ENCODE data around the gene CCDC192.

DNA sequence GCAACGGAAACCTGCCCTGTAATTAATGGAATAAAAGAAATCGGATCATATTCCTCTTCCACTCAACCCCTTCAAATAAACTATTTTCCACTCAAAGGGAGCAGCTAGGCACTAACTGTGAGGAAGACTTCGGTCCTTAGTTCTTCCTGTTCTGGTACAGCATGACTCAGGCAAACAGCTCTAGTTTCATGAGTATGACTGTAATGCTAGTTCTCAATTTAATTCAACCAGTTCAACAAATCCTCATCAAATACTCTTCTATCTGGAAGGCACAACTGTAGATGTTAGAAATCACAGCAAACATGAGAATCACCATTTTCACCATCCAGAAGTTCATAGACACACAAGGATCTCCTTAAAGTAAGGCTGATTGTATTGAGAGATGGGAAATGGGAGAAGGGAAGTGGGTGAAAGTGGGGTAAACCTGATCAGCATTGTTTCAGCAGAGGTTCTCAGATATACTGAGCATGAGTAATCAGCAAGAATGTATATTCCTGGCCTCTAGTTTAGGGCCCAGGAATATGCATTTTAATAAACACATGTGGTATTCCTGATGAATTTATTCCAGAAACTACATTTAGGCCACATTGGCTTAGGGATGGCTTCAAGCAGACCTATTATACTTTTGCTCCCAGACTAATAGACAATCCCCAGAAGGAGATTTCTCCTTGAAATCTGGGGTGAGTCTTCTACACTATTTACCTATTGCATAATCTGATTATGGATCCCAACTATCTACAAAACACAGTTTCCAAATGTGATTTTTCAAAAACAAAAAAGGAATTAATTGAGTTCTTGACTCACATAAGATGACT lies 239.3 kb downstream of the CCDC192 start:
- TF ChIP-seq CTCF (IDR thresholded peaks at IDR 0.05) (no peak), ZFX (IDR thresholded peaks at IDR 0.05; ENCODE audit: borderline replicate concordance) (no peak)
